Measurements from ENCODE around the gene PHF5A.

Gene PHF5A

DNA sequence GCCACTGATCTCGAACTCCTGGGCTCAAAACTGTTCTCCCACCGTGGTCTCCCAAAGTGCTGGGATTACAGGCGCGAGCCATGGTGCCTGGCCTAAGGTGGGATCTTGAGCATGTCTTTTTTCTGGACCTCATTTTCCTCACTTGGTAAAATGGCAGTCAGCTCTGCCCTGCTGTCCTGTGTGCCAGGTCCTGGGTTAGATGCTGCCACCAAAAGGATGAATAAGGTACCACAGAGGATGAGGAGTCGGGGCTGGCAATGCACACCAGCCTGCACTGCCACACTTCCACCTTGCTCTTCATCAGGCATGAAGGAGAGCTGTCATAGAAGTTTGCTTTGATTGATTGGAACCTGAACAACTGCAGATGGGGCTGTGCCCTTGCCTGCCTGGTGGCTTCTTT lies 32.7 kb upstream of the PHF5A start:
- no peak for TF ChIP-seq GATA1 (IDR thresholded peaks at IDR 0.05; ENCODE audit: low read depth, low read length)
- TF ChIP-seq POLR2A (IDR thresholded peaks at IDR 0.05; ENCODE audit: low read length) = no peak
- peak; percentile 31 to 39 for DNase-seq

DNA sequence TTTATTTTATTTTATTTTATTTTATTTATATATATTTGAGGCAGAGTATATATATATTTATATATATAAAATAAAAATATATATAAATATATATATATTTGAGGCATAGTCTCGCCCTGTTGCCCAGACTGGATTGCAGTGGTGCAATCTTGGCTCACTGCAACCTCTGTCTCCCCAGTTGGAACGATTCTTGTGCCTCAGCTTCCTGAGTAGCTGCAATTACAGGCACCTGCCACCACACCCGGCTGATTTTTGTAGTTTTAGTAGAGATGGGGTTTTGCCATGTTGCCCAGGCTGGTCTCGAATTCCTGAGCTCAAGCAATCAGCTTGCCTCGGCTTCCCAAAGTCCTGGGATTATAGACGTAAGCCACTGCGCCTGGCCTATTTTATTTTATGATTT lies 31.8 kb upstream of the PHF5A start:
- no peak for TF ChIP-seq POLR2A (IDR thresholded peaks at IDR 0.05; ENCODE audit: low read length)
- TF ChIP-seq GATA1 (IDR thresholded peaks at IDR 0.05; ENCODE audit: low read depth, low read length) = no peak
- DNase-seq = no peak

DNA sequence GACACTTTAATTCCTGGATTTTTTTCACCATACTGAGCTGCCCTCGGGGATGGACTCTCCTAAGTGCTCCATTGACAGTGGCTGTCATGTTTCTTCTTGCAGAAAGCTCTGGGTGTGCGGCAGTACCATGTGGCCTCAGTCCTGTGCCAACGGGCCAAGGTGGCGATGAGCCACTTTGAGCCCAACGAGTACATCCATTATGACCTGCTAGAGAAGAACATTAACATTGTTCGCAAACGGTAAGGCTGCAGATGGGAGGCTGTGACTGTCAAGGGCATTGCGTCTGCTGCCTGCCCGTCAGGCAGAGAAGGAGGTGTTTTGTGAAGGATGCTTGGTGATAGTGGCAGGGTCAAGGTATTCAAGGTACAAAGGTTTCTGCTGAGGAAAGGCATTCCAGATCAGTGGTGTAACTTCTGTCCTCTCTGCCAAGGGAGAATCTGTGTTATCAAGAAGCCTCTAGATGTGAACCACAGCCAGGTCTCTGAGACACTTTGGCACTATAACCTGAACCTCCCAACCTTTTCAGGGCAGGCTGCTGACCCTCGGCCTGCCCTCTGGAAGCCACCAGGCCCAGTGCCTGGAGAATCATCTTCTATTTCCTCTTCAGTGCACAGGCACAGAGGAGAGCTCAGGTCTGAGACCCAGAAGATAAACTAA lies 31.3 kb upstream of the PHF5A start:
- TF ChIP-seq GATA1 (IDR thresholded peaks at IDR 0.05; ENCODE audit: low read depth, low read length) = no peak
- no peak for TF ChIP-seq POLR2A (IDR thresholded peaks at IDR 0.05; ENCODE audit: low read length)
- DNase-seq = no peak

DNA sequence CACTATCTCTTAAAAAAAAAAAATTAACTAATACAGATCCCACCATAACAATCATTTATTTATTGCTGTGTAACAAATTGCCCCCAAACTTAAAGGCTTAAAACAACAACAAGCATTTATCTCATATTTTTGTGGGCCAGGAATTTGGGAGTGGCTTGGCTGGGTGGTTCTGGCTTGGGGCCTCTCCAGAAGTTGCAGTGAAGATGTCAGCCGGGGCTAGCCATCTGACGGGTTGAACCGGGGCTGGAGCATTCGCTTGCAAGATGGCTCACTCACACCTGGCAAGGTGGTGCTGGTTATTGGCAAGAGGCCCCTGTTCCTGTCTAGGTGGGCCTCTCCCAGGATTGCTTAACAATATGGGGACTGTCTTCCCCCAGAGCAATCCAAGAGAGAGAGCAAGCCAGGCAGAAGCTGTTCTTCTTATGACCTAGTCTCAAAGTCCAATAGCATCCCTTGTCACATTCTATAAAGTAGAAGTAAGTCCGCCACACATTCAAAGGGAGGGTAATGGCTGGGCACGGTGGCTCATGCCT lies 29.9 kb upstream of the PHF5A start:
- TF ChIP-seq GATA1 (IDR thresholded peaks at IDR 0.05; ENCODE audit: low read depth, low read length) (no peak), POLR2A (IDR thresholded peaks at IDR 0.05; ENCODE audit: low read length) (no peak)
- DNase-seq = peak; percentile 52 to 56

DNA sequence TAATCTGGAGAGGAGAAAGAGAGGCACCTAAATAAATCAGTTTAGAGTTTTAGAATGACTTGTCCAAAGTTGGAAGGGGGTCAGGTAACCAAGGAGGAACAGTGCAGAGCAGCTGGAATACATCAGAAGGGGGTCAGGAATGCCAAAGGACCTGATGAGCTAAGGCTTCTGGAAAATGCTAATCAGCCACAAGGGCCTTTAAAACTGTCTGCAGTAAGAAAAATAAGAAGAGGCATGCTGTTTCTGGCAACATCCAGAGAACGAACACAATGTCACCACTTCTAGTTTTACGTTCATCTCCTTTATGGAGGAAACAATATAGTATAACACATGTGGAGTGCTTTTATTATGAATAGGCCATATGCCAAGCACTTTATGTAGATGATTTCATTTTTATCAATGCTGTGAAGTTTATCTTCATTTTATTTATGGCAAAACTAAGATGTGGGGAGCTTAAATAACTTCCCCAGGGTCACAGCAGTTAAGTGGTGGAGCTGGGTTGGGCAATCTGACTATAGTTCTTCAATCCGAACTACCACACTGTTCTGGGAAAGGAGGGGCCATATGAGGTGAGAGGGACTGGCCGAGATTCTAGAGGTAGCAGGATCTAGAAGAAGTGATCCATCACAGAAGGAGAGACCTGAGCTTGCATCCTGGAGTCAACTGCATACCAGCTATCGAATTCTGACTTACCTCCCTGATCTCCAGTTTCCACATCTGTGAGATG lies 23.0 kb upstream of the PHF5A start:
- TF ChIP-seq GATA1 (IDR thresholded peaks at IDR 0.05; ENCODE audit: low read depth, low read length) (no peak), POLR2A (IDR thresholded peaks at IDR 0.05; ENCODE audit: low read length) (no peak)
- no peak for DNase-seq

DNA sequence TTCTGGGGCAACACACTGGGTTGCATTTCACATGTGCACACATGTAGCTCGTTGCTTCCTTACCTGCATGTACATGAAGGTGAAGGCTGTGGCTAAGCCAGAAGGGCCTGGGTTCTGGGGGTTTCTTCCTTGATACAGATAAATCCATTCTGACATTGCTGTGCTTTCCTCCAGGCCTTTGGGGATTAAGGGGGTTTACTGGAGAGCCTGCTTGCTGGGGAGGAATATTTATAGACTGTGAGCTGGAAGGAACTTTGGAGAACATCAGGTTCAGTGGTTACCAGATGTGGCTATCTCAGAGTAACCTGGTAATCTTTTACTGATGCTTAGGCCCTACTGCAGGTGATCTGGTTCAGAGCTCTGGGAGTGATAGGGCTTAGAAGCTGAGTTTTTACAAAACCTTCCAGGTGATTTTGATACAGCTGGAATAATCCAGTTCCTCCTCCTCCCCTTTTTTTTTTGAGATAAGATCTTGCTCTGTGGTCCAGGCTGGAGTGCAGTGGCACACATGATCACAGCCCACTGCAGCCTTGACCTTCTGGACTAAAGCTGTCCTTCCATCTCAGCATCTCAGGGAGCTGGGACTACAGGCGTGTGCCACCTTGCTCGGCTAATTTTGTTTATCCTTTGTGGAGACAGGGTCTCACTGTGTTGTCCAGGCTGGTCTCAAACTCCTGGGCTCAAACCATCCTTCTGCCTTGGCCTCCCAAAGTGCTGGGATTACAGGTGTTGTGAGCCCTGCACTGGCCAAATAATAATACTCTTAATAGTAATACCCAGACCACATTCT lies 20.3 kb upstream of the PHF5A start:
- no peak for TF ChIP-seq GATA1 (IDR thresholded peaks at IDR 0.05; ENCODE audit: low read depth, low read length)
- no peak for TF ChIP-seq POLR2A (IDR thresholded peaks at IDR 0.05; ENCODE audit: low read length)
- DNase-seq = no peak

DNA sequence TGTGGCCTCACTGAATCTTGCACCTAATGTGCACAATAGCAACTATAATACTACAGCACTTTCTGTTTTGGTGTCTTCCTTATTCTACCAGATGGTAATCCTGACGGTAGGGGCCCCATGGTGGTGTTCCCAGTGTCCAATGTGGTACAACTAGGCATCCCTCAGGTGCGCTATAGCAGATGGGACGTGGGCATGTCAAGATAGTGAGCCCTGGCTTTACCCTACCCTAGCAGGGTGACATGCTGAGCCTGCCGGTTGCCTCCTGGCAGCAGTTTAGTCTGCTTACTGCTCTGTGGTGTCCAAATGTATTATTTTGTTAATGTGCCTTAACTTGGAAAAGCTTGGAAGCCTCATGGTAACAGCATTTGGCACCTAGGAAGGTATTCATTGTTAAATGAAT lies 19.6 kb upstream of the PHF5A start:
- no peak for DNase-seq
- TF ChIP-seq POLR2A (IDR thresholded peaks at IDR 0.05; ENCODE audit: low read length) (no peak), GATA1 (IDR thresholded peaks at IDR 0.05; ENCODE audit: low read depth, low read length) (no peak)

DNA sequence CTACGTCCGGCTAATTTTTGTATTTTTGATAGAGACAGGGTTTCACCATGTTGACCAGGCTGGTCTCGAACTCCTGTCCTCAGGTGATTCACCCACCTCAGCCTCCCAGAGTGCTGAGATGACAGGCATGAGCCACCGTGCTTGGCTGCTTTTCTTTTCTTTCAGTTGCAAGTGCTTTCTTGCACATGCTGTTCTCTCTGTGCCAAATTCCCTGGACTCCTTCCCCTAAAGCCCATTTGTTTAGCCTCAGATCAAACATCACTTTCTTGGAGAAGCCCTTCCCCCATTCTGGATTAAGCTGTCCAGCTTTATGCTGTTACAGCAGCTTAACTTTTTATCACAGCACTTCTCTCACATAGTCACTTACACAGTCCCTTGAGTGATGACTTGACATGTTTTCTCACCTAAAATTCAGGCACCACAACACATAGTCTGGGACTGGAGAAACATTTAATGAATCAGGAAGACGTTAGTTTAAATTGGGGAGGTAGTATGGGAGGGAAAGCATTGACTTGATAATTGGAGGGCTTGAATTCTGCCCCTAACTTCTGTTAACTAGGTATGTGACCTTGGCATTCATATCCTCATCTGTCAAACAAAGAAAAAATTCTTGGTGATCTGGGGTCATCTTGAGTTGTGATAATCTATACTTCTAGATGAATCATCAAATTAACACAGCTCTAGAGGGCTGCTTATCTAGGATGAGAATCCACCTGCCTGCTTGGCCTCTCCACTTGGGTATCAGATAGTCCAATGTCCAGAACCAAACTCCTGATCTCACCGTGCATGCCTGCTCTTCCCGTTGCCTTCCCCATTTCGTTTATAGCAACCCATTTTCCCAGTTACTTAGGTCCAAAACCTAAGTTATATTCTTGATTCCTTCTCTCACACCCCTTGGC lies 18.8 kb upstream of the PHF5A start:
- TF ChIP-seq GATA1 (IDR thresholded peaks at IDR 0.05; ENCODE audit: low read depth, low read length) (no peak), POLR2A (IDR thresholded peaks at IDR 0.05; ENCODE audit: low read length) (no peak)
- peak in 1 of 2 experiments; percentile 26 for DNase-seq

DNA sequence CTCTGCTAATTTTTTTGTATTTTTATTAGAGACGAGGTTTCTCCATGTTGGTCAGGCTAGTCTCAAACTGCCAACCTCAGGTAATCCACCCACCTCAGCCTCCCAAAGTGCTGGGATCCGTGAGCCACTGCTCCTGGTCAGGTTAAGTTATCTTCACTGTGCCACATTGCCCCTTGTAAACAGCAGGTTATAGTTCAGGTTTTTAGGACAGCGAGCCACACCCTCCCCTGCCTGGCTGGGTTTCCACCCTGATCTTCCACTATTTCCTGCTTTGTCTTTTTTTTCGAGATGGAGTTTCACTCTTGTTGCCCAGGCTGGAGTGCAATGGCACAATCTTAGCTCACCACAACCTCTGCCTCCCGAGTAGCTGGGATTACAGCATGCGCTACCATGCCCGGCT lies 16.5 kb upstream of the PHF5A start:
- TF ChIP-seq POLR2A (IDR thresholded peaks at IDR 0.05; ENCODE audit: low read length) = no peak
- TF ChIP-seq GATA1 (IDR thresholded peaks at IDR 0.05; ENCODE audit: low read depth, low read length) = no peak
- no peak for DNase-seq

DNA sequence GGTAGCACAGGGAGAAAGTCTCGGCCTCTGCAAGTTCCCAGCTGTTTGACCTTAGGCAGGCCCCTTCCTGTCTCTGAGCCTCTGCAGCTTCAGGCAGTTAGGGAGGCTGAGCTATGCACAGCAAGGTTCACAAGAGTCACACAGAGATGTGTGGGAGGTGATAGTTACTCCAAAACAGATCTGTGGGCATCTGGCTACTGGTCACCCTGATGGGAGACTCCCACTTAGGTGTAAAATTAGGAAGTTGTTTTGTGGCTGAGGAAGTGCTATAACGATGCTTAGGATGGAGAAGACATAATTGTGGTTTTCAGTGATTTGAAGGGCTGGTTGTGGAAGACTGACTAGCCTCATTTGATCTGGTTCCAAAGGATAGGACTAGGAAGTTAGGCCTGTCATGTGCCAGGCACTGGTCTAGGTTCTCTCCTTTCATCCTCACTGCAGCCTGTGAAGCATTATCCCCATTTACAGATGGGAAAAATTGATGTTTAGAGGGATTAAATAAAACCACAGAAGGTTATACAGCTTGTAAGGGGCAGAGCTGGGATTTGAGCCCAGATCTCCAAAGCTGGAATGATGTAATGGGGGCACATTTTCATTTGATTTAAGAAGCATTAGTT lies 13.9 kb upstream of the PHF5A start:
- TF ChIP-seq POLR2A (IDR thresholded peaks at IDR 0.05; ENCODE audit: low read length) (no peak), GATA1 (IDR thresholded peaks at IDR 0.05; ENCODE audit: low read depth, low read length) (no peak)
- DNase-seq = no peak

DNA sequence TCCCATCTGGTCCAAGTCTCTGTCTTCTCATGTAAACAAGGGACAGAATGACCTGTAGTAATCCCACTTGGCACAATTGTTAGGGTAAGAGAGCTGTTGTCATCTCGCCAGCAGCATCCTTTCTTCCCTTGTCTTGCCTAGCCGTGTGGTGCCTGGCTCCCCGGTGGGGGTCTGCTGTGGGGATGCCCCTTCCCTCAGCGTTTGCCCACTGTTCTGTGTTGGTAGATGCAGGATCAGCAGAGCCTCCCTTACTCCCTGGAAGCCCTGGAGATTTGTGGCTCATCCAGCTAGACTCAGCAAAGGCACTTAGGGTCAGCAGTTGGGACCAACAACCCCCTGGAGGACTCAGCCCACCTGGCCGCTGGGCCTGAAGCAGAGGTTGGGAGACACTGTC lies 13.4 kb upstream of the PHF5A start:
- no peak for DNase-seq
- TF ChIP-seq POLR2A (IDR thresholded peaks at IDR 0.05; ENCODE audit: low read length) = no peak
- TF ChIP-seq GATA1 (IDR thresholded peaks at IDR 0.05; ENCODE audit: low read depth, low read length) = no peak

DNA sequence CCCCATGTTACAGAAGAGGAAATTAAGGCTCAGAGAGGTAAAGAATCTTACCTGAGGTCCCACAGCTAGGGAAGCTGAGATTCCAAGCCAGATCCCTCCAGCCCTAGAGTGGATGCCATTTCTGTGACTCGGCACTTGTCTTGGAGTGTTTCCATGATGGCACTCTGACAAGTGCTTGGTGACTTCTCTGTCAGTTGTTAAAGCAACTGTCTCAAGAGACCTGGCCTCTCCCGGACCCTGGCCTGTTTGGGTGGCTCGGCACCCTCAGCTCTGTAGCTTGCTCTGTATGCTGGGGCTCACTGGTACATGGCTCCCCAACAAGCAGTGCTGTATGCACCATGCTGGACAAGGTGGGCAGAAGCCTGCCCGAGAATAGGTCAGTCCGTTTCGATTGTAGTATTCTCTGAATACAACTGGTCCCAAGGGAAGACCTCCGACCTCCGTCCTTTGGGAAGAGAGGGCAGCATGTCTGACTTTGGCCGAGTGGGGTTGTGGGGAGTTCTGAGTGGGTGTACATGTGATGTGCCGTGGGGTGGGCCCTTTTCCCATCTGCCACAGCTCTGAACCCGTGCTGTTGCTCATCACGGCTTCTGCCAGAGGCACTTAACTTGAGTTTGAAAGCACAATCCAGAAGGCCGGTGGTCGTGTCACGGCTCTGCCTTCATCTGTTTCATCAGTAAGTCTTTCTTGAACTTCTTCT lies 12.8 kb upstream of the PHF5A start:
- peak in 1 of 2 experiments; percentile 23 for DNase-seq

More for the DNA sequence above, 12.8 kb upstream of the PHF5A start:
- TF ChIP-seq POLR2A (IDR thresholded peaks at IDR 0.05; ENCODE audit: low read length) (no peak), GATA1 (IDR thresholded peaks at IDR 0.05; ENCODE audit: low read depth, low read length) (no peak)

Measured in erythroblast (primary cell).